HG03097 (cell line): ENCODE measurements around the gene MATK.

Source experiments
- ATAC-seq: cut with Tn5 transposase; IDR thresholded peaks from one replicate; pipeline ENCODE4 v1.9.1; 2021; ENCODE audit not compliant: unreplicated experiment, low FRiP score

The MATK gene

DNA sequence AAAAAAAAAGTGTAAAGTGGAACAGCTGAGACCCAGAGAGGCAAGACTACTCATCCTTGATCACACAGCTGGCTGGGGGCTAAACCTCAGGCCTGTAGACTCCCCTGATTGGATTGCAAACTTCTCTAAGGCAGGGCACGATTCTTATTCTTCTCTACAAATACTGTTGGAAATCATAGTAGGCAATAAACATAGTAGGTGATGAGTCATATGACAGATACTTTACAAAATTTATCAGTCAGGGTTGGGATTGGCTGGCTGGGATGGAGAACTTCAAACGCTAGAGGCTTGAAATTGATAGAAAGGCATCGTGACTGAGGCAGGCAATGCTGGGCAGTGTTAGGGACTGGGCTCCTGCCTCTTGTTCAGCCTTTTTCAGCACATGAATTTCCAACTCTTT lies 5.9 kb upstream of the MATK start:
- no peak for ATAC-seq

DNA sequence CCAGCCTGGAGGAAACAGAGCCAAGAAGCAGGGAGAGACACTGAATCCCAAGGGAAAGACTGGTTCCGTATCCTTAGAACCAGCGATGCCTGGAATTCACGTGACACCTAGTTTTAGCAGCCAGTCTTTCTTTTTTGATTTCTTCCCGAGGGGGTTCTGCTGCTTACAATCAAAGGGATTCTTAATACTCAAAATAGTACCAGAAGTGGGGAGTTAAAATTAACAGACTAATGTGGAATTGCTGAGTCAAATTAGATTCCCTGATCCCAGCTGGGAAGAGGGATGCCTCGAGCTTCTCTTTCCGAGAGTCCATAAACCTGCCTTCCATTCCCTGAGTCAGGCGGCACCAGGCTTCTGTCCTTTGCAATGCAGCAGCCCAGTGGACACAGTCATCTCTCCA lies 4.8 kb upstream of the MATK start:
- ATAC-seq: no peak

DNA sequence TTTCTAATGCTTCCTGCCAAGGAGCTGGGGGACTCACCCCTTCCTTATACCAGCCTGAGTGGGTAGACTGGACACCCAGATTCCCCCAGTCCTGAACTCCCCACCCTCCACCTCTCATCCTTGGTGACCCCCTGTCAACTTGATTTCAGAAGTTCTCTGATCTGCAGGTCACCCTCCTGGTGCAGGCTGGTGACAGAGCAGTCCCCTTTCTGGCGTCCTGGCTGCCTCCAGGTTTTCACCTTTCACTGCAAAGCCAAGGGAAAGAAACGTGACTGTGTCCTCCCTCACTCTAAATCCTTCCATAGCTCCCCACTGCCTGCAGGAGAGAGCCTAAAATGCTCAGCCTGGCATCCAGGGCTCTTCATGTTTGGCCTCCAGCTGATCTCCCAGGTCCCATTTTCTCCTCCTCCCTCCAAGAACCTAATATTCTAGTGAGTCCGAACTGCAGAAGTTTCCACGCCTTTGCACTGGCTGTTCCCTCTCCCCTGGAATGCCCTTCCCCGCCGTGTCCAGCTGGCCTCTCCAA lies 4.1 kb upstream of the MATK start:
- ATAC-seq: no peak

DNA sequence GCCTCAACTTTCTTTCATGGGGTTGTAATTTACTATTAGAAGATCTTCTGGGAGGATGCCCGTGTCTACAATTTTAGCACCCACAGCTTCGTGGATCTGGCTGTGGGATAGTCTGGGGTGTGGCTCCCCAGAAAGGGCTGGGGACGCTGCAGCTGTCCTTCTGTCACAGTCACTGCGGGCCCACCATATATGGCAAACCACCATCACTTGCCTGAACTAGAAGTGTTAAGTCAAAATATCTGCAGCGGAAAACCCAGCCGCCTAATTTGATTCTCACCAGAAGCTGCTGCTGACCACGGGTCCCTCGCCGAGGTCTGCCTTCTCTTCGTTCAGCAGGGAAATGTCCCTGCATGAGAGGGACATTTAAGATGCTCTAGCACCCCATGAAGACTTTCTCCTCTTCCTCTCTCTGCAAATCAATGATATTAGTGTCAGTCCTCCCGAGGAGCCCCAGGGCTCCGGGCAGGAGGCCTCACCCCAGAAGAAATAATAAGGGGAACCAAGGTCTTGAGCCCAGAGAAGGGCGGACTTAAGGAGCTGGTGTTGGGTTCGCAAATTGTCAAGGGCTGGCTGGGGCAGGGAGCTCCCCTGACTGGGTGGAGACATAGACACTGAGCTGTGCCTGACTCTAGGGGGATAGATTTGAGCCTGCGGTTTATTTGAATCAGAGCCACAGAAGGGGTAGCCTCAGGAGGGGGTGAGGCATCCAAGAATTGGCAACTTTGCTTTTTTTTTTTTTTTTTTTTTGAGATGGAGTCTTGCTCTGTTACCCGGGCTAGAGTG lies 3.0 kb upstream of the MATK start:
- no peak for ATAC-seq

DNA sequence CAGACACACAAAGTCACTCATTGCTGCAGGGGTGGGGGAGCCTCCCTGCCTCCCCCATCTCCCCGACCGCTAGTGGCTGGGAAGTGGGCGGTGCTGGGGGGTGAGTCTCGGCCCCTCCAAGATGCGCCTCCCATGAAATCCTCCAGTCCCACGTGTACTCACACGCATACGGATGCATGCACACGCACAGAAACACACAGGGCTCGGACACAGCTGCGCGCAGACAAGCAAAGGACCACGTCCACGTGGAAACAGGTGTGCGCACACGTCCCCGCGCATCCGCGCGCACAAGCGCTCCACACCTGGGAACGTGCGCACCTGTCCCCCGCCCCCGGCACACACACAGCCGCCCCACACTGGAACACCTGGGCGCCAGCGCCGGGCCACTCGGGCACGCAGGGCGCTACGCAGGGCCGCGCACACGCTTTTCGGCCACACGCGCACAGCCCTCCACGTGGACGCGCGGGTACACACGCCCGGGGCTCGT lies 687 bp downstream of the MATK start:
- ATAC-seq: no peak

DNA sequence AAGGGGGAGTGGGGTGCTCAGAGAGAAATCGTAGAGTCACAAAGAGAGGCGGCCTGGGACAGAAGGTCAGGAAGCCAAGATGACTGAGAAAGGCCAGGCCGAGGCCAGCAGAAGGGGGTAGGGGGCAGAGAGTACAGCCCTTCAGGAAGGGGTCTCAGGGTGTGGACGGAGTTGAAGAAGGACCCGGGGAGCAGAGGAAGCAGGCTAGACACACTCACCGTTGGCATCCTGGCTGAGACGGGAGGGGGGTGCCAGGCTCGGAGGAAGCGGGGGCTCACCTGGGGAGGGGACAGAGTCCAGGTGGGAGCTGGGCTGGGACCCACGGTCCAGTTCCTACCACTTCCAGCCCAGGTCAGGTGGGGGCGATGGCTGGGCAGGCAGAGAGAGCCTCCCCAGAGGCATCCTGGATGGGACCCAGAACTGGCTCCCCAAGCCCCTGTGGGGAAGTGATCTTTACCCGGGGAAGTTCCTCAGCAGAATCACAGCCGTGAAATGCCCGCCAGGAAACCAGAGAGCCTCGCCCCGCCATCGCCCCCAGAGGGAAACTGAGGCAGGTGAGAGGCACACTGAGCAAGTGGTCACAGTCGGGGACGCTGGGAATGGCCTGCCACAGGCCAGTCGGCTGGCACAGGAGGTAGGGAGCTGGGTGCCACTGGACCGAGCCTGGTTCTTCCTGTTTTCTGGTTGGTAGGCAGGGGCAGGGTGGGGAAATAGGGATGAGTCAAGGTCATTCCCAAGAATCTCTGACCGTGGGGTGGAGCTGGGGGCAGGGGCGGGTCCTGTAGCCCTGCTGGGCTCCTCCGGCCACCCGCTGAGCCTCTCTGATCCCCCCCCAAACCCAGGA lies 1.4 kb downstream of the MATK start:
- ATAC-seq: no peak

DNA sequence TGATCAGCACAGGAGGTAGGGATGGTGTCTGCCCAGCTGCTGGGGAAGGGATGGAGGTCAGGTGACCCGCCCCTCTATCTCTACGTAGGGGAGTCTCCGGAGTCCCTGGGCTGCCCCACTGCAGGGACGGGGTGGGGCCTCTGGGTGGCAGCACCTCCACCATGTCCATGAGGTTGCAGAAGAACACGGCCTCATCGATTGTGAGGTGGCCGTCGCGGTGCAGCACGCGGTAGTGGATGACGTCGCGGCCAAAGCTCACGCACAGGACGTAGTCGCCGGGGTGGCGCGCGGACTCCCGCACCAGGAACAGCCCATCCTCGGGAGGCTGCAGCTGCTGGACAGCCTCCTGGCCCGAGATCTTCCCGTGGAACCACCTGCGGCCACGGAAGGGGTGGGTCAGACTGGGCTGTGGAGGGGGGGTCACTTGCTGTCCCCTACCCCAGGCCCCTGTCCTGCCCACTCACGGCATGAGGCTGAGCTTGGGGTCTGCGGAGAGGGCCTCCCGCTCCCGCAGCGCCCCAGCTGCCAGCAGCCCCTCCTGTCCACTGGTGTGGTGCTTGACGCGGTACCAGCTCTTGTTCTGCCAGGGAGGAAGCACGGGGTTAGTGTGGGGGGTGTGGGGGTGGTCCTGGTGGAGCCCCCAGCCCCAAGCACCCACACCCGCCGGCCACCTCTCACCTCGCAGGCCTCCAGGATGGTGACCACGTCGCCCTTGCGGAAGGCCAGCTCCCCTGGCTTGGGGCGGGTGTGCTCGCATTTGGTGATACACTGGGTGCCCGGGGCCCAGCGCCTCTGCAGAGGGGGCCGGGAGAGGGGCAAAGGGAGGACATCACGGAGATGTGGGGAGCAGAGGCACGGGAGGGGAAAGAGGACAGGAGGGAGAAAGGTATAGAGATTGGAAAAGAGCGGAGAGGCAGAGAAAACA lies 2.3 kb downstream of the MATK start:
- ATAC-seq: no peak

DNA sequence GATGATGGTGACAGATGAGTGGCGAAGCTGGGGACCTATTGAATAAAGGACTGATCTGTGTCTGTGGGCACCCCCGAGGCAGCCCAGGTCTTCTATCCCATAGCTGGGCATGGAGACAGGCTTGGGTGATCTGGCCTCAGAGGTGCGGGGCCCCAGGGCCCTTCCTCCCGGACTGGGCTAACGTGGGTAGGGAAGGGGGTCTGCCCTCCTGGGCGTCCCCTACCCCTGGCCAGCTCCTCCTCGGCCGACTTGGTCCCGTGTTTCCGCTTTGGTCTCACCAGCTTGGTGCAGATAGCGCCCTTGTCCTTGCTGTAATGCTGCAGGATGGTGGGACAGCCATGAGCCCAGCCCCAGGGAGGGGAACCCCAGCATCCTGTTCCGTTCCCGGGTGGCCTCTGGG lies 3.3 kb downstream of the MATK start:
- no peak for ATAC-seq

DNA sequence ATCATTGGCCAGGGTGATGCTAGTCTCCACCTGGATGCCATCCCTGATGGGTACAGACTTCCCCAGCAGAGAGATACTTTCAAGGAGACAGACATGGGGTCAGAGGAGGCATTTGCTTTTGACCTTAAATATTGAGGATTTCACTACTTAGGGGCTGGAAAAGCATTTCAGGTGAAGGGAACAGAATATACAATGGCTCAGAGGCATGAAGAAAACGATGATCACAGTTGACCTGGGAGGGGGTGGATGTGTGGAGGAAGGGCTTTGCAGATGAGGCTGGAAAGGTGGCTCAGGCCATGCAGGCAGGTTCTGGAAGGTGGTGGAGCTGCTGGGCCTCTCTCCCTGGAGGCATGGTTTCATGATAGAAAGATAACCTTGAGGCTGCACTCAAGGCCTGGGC lies 3.9 kb downstream of the MATK start:
- no peak for ATAC-seq

DNA sequence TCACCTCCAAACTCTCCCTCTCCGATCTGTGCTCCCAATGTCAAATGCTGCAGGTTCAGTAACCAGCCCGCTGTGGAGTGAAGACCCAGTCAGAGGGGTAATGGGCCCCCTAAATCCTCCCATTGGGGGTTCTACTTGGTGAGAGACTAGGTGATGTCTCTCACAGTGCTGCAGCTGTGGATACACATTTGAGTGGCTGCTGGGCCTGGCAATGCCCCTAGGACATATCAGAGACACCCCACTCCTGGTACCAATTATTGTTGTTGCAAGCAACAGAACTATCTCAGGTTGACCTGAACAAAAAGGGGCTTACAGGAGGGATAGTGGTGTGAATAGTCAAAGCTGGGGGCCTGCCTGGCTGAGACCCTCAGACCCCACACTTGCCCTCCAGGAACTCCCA lies 4.6 kb downstream of the MATK start:
- no peak for ATAC-seq

DNA sequence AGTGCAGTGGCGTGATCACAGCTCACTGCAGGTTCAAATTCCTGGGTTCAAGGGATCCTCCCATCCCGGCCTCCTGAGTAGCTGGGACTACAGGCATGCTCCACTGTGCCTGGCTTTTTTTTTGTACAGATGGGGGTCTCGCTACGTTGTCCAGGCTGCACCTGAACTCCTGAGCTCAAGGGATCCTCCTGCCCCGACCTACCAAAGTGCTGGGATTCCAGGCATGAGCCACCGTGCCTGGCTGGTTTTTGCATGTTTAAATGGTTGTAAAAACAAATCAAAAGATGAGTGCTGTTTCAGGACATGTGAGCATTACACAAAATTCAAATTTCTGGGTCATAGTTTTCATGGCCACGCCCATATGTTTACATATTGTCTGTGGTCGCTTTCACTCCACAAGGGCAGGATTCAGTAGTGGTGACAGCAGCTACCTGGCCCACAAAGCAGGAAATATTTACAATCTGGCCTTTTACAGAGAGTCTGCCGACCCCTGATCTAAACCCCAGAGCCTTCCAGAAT lies 5.3 kb downstream of the MATK start:
- no peak for ATAC-seq

DNA sequence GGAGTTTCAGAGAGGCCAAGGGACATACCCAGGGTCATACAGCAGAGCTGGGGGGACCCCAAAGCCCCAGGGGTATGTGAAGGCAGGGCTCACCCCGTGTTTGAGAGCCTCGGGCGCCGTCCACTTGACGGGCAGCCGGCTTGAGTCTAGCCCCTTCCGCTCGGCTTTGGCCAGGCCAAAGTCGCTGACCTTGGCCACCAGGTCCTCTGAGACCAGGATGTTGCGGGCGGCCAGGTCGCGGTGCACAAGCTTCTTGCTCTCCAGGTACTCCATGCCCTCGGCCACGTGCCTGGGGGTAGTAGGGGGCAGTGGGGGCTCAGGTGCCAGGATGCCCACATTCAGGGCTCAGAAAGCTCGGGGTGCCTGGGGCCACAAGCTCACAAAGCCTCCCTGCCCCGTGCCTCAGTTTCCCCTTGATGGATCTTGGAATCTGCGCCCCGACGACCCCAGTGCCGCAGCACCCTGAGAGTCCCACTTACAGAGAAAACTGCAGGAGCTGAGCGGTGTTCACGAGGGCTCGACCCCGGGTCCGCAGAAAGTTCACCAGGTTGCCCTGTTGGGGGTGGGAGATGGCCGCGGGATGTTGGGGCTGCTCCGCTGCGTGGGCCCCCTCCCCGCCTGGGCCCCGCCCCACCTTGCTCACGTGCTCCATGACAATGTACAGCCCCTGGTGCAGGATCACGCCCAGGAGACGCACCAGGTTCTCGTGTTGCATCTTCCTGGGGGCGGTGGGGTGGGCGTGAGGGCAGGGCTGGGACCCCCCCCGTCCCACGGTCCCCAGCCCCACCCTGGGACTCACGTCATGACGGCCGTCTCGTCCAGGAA lies 7.1 kb downstream of the MATK start:
- no peak for ATAC-seq

DNA sequence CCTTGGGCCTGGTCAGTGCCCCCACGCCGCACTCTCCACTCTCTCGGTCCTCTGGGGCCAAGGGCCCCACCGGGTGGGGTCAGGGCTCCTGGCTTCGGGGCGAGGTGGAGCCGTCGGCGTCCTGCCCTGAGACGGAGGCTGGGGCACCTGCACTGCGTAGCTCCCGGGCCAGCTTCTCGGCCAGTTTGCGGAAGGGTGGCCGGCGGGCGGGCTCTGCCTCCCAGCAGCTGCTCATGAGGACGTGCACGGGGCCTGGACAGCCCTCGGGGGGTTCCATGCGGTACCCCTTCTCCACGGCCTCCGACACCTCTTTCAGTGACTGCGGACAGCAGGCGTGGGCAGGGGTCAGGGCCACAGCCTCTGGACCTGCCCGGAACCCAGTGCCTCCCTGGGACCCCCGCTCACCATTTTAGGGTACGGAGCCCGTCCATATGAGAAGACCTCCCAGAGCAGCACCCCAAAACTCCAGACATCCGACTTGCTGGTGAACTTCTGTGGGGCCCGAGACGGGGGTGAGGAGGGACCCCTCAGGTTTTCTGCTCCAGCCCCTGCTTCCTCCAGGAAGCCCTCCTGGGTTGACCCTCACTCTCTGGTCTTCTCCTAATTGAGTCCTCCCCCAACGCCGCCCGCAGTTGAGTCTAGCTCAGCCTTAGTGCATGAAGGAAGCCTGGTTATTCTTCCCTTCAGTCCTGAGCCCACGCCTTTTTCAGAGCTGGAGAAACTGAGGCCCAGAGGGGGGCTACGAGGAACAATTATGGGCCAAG lies 7.9 kb downstream of the MATK start:
- ATAC-seq: no peak

DNA sequence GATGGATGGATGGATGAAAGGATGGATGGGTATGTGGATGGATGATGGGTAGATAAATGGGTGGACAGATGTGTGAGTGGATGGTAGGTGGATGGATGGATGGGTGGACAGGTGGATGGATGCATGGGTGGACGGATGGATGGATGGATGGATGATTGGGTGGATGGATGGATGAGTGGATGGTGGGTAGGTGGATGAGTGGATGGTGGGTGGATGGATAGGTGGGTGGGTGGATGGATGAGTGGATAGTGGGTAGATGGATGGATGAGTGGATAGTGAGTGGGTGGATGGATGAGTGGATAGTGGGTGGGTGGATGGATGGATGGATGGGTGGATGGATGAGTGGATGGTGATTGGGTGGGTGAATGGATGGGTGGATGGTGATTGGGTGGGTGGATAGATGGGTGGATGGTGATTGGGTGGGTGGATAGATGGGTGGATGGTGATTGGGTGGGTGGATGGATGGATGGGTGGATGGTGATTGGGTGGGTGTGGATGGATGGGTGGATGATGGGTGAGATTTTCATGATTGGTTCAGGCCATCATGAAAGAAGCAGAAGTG lies 9.6 kb downstream of the MATK start:
- ATAC-seq: no peak

DNA sequence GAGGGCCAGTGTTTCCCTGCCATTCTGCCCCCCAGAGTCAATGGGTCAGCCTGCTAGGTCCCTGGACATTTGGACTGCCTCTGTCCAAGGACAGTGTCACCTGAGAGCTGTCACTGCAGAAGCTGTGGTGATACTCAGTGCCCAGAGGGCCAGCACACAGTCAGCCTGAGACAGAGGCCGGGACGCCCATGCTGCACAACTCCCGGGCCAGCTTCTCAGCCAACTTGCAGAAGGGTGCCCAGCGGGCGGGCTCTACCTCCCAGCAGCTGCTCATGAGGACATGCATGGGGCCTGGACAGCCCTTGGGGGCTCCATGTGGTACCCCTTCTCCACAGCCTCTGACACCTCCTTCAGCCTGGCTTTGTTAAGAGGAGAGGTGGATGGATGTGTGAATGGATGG lies 10.3 kb downstream of the MATK start:
- no peak for ATAC-seq

DNA sequence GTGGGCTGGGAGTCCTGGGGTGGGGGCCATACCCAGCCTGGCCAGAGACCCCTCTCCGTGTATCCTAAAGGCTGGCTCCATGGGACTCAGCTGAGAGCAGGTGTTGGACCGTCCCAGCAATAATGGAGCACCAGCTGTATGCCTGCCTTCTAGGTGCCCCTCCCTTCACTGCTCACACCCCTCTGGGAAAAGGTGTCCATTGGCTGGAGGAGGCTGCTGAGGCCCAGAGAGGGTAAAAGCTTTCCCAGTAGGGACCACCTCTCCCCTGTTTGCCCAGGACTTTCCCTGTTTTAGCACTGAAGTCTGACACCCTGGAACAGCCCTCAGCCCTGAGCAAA lies 10.8 kb downstream of the MATK start:
- no peak for ATAC-seq

DNA sequence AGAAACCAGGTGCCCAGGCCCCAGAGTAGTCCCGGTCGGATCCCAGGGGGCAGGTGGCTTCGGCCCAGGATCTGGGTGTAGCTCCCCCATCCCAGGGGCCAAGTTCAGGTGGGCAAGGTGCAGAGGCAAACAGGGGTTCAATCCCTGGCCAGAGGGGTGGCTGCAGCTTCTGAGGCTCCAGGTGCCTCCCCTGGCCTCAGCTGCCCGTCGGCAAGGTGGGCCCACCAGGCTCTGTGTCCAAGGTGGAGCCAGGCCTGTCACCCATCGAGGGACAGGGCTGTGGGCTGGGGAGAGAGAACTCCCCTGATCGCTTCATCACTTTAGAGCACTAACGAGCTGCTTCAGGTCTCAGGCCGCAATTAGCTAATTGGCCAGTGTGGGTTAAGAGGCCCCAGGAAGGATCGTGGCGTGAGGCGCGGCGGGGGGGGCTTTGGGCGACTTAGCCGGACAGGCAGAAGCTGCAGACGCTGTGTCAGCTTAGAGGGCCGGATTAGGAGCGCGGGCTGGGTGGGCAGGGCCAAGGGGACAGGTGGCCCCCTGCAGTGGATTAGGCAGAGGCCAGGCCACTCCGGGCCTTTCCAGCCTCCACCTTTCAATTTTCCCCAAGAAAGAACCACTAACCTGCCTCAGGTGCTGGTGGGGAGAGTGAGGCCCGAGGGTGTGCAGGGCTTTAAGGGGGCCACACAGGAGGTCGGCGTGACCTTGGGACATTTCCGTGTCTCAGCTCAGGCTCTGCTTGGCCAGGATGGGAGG lies 11.4 kb downstream of the MATK start:
- ATAC-seq: no peak
